ENCODE data around the gene SOWAHC. TPM values are rescaled to one million over a fixed set of nuclear protein-coding genes. Genes with fewer than 3 reads are reported as not detected.
A peak's percentile ranks its signal among the peaks of the same experiment; 100 is the strongest.

SOWAHC gene
- total and polyA plus RNA-seq, 2 of the 13 experiments (the other 11 are each of a cell fraction or from before 2014, with no cell fraction given): 21.2 to 22.5 TPM

DNA sequence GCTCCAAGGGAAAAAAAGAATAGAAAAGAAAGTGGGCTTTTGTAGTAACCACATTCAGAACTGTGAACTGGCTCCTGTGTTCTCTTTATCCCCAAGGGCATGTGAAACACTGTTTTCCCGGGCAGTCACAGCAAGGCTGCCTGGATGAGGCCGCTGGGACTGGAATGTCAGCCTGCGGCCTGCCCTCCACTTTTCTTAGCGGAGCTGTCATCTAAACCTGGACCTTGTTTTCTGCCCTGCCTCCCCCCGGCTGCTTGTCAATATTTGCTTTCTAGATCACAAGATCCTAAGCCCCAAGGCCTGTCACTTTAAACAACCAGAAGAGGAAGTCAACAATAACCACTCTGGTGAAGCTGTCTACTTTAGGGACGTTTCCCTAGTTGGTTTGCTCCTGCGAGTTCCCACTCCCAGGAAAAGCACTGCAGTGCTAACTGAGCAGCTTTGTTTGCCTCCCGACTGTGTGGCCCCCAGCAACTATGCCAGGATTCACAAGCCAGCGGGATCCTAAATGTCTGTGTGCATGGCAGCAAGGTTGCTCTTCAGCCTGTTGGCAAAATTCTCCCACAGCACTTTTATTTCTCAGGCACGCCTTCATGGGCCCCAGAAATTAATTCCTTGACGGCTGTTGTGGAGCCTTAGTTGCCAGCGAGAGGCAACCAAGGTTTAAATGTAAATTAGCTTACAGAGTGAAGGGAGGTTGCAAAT lies 30.6 kb downstream of the SOWAHC start (continued):
- TF ChIP-seq PAX8 (CRISPR knock-in tag; IDR thresholded peaks at IDR 0.05; ENCODE audit: borderline replicate concordance): no peak
- no peak for TF ChIP-seq USF2 (IDR thresholded peaks at IDR 0.05; ENCODE audit: low read depth, low read length)
- no peak; the same call in 1 of the 2 replicates for TF ChIP-seq USF2 (CRISPR knock-in tag; IDR thresholded peaks at IDR 0.05; ENCODE audit: borderline replicate concordance)
- TF ChIP-seq ZNF441 (CRISPR knock-in tag; IDR thresholded peaks at IDR 0.05; ENCODE audit: borderline replicate concordance): peak; percentile 89
- TF ChIP-seq TRIM24 (CRISPR knock-in tag; IDR thresholded peaks at IDR 0.05): no peak
- TF ChIP-seq DRAP1 (CRISPR knock-in tag; IDR thresholded peaks at IDR 0.05): peak; percentile 95
- TF ChIP-seq MAFG (CRISPR knock-in tag; IDR thresholded peaks at IDR 0.05): no peak
- peak; percentile 79; the same call in 1 of the 2 replicates for TF ChIP-seq NRL (CRISPR knock-in tag; IDR thresholded peaks at IDR 0.05; ENCODE audit: borderline replicate concordance)
- TF ChIP-seq ZBTB42 (CRISPR knock-in tag; IDR thresholded peaks at IDR 0.05): peak; percentile 84; the same call in 1 of the 2 replicates
- peak; percentile 41; the same call in 1 of the 2 replicates for TF ChIP-seq ZNF652 (CRISPR knock-in tag; IDR thresholded peaks at IDR 0.05; ENCODE audit: borderline replicate concordance, low read depth)
- peak; percentile 38; the same call in 1 of the 2 replicates for TF ChIP-seq FOSL1 (CRISPR knock-in tag; IDR thresholded peaks at IDR 0.05; ENCODE audit: borderline replicate concordance)
- TF ChIP-seq POLR2AphosphoS2 (IDR thresholded peaks at IDR 0.05; ENCODE audit: low read depth, low read length): no peak
- no peak for TF ChIP-seq IKZF1 (IDR thresholded peaks at IDR 0.05)
- no peak for TF ChIP-seq RFX5 (IDR thresholded peaks at IDR 0.05; ENCODE audit: low read depth, low read length)
- peak; percentile 100 for TF ChIP-seq FOXA3 (CRISPR knock-in tag; IDR thresholded peaks at IDR 0.05)
- peak; percentile 42; the same call in 1 of the 2 replicates for TF ChIP-seq STAG1 (CRISPR knock-in tag; IDR thresholded peaks at IDR 0.05)
- no peak for TF ChIP-seq ZNF180 (CRISPR knock-in tag; IDR thresholded peaks at IDR 0.05; ENCODE audit: borderline replicate concordance, low read depth)
- TF ChIP-seq FOXA1 (IDR thresholded peaks at IDR 0.05): peak; percentile 99
- TF ChIP-seq FOXA1 (CRISPR knock-in tag; IDR thresholded peaks at IDR 0.05): peak; percentile 100
- TF ChIP-seq, protein P1, sequence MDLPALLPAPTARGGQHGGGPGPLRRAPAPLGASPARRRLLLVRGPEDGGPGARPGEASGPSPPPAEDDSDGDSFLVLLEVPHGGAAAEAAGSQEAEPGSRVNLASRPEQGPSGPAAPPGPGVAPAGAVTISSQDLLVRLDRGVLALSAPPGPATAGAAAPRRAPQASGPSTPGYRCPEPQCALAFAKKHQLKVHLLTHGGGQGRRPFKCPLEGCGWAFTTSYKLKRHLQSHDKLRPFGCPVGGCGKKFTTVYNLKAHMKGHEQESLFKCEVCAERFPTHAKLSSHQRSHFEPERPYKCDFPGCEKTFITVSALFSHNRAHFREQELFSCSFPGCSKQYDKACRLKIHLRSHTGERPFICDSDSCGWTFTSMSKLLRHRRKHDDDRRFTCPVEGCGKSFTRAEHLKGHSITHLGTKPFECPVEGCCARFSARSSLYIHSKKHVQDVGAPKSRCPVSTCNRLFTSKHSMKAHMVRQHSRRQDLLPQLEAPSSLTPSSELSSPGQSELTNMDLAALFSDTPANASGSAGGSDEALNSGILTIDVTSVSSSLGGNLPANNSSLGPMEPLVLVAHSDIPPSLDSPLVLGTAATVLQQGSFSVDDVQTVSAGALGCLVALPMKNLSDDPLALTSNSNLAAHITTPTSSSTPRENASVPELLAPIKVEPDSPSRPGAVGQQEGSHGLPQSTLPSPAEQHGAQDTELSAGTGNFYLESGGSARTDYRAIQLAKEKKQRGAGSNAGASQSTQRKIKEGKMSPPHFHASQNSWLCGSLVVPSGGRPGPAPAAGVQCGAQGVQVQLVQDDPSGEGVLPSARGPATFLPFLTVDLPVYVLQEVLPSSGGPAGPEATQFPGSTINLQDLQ (CRISPR knock-in tag; IDR thresholded peaks at IDR 0.05): 0 out of 2 replicates have a peak, but pooled peaks have one; percentile 21
- TF ChIP-seq, protein P2, sequence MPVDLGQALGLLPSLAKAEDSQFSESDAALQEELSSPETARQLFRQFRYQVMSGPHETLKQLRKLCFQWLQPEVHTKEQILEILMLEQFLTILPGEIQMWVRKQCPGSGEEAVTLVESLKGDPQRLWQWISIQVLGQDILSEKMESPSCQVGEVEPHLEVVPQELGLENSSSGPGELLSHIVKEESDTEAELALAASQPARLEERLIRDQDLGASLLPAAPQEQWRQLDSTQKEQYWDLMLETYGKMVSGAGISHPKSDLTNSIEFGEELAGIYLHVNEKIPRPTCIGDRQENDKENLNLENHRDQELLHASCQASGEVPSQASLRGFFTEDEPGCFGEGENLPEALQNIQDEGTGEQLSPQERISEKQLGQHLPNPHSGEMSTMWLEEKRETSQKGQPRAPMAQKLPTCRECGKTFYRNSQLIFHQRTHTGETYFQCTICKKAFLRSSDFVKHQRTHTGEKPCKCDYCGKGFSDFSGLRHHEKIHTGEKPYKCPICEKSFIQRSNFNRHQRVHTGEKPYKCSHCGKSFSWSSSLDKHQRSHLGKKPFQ (CRISPR knock-in tag; IDR thresholded peaks at IDR 0.05; ENCODE audit: insufficient replicate concordance): peak; percentile 98
- peak; percentile 55 for TF ChIP-seq PTBP1 (IDR thresholded peaks at IDR 0.05; ENCODE audit: low read depth, low read length, poor library complexity, severe bottlenecking)
- TF ChIP-seq TAF15 (IDR thresholded peaks at IDR 0.05; ENCODE audit: low read depth, low read length, poor library complexity, severe bottlenecking): no peak
- TF ChIP-seq ZNF121 (CRISPR knock-in tag; IDR thresholded peaks at IDR 0.05): no peak; the same call in 1 of the 2 replicates
- TF ChIP-seq BRCA1 (CRISPR knock-in tag; IDR thresholded peaks at IDR 0.05): peak; percentile 98
